Measurements from ENCODE around the gene OSTM1.
"Not testable (repeated sequence)": the region's sequence is repeated elsewhere in the genome, so short reads cannot be mapped to it uniquely, and the experiment has no call there.

The OSTM1 gene

DNA sequence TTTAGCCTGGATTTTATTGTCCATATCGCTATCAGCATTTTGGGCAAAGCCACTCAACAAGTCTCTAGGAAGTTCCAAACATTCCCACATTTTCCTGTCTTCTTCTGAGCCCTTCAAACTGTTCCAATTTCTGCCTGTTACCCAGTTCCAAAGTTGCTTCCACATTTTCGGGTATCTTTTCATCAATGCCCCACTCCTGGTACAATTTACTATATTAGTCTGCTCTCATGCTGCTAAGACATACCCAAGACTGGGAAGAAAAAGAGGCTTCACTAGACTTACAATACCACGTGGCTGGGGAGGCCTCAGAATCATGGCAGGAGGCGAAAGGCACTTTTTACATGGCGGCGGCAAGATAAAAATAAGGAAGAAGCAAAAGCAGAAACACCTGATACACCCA, 58.3 kb downstream of the OSTM1 start:
- not testable (repeated sequence) for DNase-seq

DNA sequence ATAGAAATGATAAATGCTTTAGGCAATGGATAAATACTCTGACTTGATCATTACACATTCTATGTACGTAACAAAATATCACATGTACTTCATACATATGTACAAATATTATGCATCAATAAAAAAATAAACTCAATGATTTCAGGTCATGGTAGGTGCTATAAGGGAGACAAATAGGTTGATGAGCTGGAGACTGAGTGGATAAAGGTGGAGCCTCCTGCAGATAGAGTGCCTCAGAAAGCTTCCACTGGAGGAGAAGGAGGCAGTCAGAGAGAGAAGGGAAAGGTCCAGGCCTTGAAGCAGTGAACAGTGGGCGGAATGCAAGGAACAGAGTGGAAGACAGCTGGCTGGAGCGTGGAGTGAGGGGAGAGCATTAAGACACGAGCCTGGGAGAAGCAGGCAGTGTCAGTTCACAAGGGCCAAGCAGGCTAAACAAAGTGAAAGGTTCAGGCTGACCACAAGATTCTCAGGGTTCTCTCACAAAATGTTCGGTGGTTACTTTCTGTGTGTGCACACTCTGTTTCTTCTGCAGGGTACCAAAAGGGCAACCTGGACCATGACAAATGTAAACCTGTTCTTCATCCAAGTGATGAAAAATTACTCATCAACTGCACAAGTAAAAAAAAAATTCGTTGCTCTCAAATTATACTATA, 60.6 kb downstream of the OSTM1 start:
- no peak for DNase-seq

DNA sequence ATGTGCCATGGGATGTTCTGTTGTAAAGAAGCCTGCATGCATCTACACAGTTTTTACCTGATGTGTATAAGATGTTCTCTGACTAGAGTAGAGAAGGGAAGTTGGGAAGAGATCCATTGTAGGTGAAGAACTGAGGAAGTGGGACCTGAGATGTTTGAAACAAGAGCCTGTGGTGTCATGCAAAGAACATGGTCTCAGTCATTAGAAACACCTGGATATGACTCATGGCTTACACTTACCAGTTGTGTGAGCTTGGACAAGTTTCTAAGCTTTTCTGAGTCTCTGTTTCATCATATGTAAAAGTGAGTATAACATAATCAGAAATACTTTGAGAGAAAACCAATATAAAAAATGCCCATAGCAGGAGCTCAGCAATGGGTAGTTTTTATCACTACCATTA, 64.6 kb downstream of the OSTM1 start:
- no peak for DNase-seq

- not testable (repeated sequence) for DNase-seq
Observed at GRCh38 chr6:108009258-108009657, 65.3 kb downstream of the OSTM1 start.

DNA sequence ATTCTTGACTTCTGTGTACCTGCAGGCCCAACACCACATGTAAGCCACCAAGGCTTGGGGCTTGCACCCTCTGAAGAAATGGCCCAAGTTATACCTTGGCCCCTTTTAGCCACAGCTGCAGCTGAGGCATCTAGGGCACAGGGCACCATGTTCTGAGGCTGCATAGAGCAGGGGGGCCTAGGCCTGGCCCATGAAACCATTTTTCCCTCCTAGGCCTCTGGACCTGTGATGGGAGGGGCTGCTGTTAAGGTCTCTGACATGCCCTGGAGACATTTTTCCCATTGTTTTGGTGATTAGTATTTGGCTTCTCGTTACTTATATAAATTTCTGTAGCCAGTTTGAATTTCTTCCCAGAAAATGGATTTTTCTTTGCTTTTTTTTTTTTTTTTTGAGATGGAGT, 66.2 kb downstream of the OSTM1 start:
- no peak for DNase-seq

- DNase-seq = no peak
Observed at GRCh38 chr6:108005961-108006360, 68.6 kb downstream of the OSTM1 start.

GRCh38 chr6:108004861-108005260, 69.7 kb downstream of the OSTM1 start:
- no peak for DNase-seq

- no peak for DNase-seq
Observed at GRCh38 chr6:108002365-108003221, 71.9 kb downstream of the OSTM1 start.

DNA sequence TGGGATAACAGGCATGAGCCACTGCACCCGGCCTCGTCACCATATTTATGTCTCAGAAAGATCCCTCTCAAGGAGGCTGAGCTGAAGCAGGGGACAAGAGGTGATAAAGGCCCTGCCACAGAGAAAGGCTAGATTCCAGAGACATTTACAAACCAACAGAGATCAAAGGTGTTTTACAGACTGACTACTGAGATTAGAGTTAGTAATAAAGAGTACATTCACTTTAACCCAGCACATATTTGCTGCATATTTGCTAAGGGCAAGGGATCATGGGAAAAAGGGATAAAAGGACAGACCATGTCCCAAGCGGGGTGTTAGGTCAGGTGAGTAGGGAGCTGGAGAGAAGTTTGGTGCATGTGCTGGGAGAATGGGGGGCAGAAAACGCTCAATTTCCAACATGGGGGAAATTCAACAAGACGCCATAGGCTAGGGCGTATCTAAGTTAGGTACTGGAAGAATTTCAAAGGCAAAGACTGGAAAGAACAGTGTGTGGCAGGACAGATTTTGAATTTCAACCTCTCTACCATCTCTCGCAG, 72.8 kb downstream of the OSTM1 start:
- no peak for DNase-seq

GRCh38 chr6:108000259-108000658, 74.3 kb downstream of the OSTM1 start:
- not testable (repeated sequence) for DNase-seq

GRCh38 chr6:107999341-107999740, 75.2 kb downstream of the OSTM1 start:
- no peak for DNase-seq

DNA sequence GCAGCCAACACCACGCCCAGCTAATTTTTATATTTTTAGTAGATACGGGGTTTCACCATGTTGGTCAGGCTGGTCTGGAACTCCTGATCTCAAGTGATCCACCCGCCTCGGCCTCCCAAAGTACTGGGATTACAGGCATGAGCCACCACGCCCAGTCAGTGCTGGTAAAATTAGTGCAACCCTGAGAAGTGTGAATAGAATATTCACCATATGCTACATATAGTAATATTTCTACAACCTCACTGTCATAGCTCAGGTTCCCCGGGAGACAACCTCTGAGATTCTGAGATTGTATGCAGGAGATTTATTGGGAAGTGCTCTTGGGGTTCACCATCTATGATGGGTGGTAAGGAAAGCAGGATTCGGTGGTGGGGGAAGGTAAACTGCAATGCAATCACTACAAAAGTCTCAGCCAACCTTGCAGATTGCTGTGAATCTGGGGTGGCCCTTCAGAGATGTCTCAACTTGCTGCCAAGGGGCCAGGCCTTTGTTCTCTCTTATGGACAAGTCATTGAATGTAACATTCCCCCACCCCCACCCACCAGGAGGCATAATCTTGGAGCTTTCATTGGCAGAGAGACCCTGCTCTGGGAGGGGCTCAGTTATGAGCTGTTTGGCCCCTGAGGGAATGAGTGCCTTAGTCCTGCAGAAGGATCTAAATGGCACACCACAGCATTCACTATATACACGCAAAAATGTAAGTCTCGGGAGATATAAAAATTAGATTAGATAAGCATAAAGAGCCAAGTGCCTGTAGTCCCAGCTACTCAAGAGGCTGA, 82.6 kb downstream of the OSTM1 start:
- no peak for DNase-seq
